ENCODE results near the gene RAPH1.
"Not testable (repeated sequence)": the region's sequence is repeated elsewhere in the genome, so short reads cannot be mapped to it uniquely, and the experiment has no call there.

The RAPH1 gene

DNA sequence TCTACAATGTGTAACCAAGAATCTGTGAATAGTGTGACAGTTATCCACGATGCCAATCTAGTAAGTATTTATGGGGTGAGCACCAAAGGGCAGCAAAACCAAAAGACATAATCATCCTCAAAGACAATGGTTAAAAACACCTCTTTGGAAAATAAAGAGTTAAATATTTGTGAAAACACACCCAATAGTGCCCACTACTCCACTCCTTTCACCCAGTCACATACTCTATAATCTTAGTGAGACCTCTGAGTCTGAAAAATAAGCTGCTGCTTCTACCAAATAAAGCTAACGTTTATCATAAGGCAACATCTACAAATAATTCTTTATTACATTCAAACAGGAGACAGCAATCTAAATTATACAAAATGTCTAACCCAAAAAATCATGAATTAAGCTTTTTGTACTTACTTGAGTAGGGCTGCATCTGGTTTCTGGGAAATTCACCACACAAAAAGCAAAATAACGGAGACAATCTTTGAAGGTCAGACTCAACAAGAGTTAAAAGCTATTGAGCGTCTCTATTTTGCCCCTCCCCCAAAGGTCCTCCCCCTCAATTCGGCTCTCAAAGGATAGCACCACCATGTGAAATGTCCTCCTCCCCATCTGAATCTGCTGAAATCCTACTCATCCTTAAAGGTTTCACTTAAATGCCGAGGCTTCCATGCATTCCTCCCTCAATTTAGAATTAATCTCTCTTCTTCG lies 2.0 kb downstream of the RAPH1 start:
- WGBS: 5% methylated on average over 6 of the region's 7 CpGs

GRCh38 chr2:203527719-203528118 lies 7.4 kb downstream of the RAPH1 start:
- H3K9ac ChIP-seq (ENCODE audit: low read length): no peak overlapping the region
- no peak overlapping the region for H2AFZ ChIP-seq (ENCODE audit: low read depth, low read length)
- no peak overlapping the region for H3K4me3 ChIP-seq (ENCODE audit: insufficient read depth in 1 of 2, low read depth in 1 of 2, low read length in 2 of 2)
- no peaks in the 10 kb centered on the region for H3K27me3 ChIP-seq (ENCODE audit: control insufficient read depth in 1 of 2, insufficient read depth in 1 of 2, low read length in 2 of 2)
- H3K4me1 ChIP-seq (ENCODE audit: control insufficient read depth, insufficient read depth, low read depth, low read length): no peaks in the 10 kb centered on the region
- WGBS: 100% methylated on average over 2 of the region's 3 CpGs
- no peaks in the 10 kb centered on the region for H3K36me3 ChIP-seq (ENCODE audit: control insufficient read depth in 1 of 2, insufficient read depth in 2 of 2, low read depth in 1 of 2, low read length in 2 of 2)
- H2AK5ac ChIP-seq (ENCODE audit: low read length, severe bottlenecking): no peak overlapping the region
- no peak overlapping the region for H3K27ac ChIP-seq (ENCODE audit: low read length, poor library complexity, severe bottlenecking)
- no peak overlapping the region for H4K8ac ChIP-seq (ENCODE audit: low read length)
- H3K23ac ChIP-seq (ENCODE audit: low read length in 2 of 2): no peak overlapping the region
- H3K14ac ChIP-seq (ENCODE audit: low read length in 2 of 2): no peak overlapping the region
- no peak overlapping the region for H3K18ac ChIP-seq (ENCODE audit: low read depth in 1 of 2, low read length in 2 of 2)
- H2BK5ac ChIP-seq (ENCODE audit: low read depth, low read length, poor library complexity, severe bottlenecking): no peak overlapping the region
- H2BK15ac ChIP-seq (ENCODE audit: low read depth, poor library complexity, severe bottlenecking): no peak overlapping the region
- H2BK12ac ChIP-seq (ENCODE audit: low read length in 2 of 2): no peak overlapping the region
- no peak for DNase-seq
- H3K79me1 ChIP-seq (replicated peaks; ENCODE audit: low read length, poor library complexity, severe bottlenecking): peaks cover 2% of the 10 kb centered on the region
- H2BK120ac ChIP-seq (ENCODE audit: low read depth, low read length): no peak overlapping the region
- no peak overlapping the region for H3K4ac ChIP-seq (ENCODE audit: low read depth in 1 of 2, low read length in 2 of 2)
- H3K4me2 ChIP-seq (ENCODE audit: low read length, poor library complexity, severe bottlenecking): no peak overlapping the region
- no peak overlapping the region for H4K91ac ChIP-seq (ENCODE audit: low read length)
- no peaks in the 10 kb centered on the region for H3K9me3 ChIP-seq (ENCODE audit: control insufficient read depth, low read length)

More for the DNA sequence above, 2.0 kb downstream of the RAPH1 start:
- H3K14ac ChIP-seq (ENCODE audit: low read length in 2 of 2): no peak overlapping the region
- H3K9ac ChIP-seq (ENCODE audit: low read length): peak overlapping the region; percentile 86
- H2BK15ac ChIP-seq (ENCODE audit: low read depth, poor library complexity, severe bottlenecking): no peak overlapping the region
- no peak overlapping the region for H2BK5ac ChIP-seq (ENCODE audit: low read depth, low read length, poor library complexity, severe bottlenecking)
- H2AK5ac ChIP-seq (ENCODE audit: low read length, severe bottlenecking): no peak overlapping the region
- no peak overlapping the region for H2BK12ac ChIP-seq (ENCODE audit: low read length in 2 of 2)
- no peaks in the 10 kb centered on the region for H3K4me1 ChIP-seq (ENCODE audit: control insufficient read depth, insufficient read depth, low read depth, low read length)
- H3K9me3 ChIP-seq (ENCODE audit: control insufficient read depth, low read length): no peaks in the 10 kb centered on the region
- no peak overlapping the region for H3K4ac ChIP-seq (ENCODE audit: low read depth in 1 of 2, low read length in 2 of 2)
- H3K27me3 ChIP-seq (ENCODE audit: control insufficient read depth in 1 of 2, insufficient read depth in 1 of 2, low read length in 2 of 2): no peaks in the 10 kb centered on the region
- H3K79me1 ChIP-seq (replicated peaks; ENCODE audit: low read length, poor library complexity, severe bottlenecking): no peaks in the 10 kb centered on the region
- H3K4me3 ChIP-seq (ENCODE audit: insufficient read depth in 1 of 2, low read depth in 1 of 2, low read length in 2 of 2): peak overlapping the region in 1 of 2 experiments; percentile 91
- H3K4me2 ChIP-seq (ENCODE audit: low read length, poor library complexity, severe bottlenecking): peak overlapping the region; percentile 80
- no peak overlapping the region for H2BK120ac ChIP-seq (ENCODE audit: low read depth, low read length)
- H3K36me3 ChIP-seq (ENCODE audit: control insufficient read depth in 1 of 2, insufficient read depth in 2 of 2, low read depth in 1 of 2, low read length in 2 of 2): no peaks in the 10 kb centered on the region
- no peak overlapping the region for H4K8ac ChIP-seq (ENCODE audit: low read length)
- H3K18ac ChIP-seq (ENCODE audit: low read depth in 1 of 2, low read length in 2 of 2): no peak overlapping the region
- no peak overlapping the region for H2AFZ ChIP-seq (ENCODE audit: low read depth, low read length)
- H4K91ac ChIP-seq (ENCODE audit: low read length): no peak overlapping the region
- DNase-seq: peak; percentile 53
- no peak overlapping the region for H3K27ac ChIP-seq (ENCODE audit: low read length, poor library complexity, severe bottlenecking)
- H3K23ac ChIP-seq (ENCODE audit: low read length in 2 of 2): no peak overlapping the region

- not testable (repeated sequence) for H2AK5ac ChIP-seq (ENCODE audit: low read length, severe bottlenecking); H3K27ac ChIP-seq (ENCODE audit: low read length, poor library complexity, severe bottlenecking); H3K4me2 ChIP-seq (ENCODE audit: low read length, poor library complexity, severe bottlenecking); H4K91ac ChIP-seq (ENCODE audit: low read length); H3K4me3 ChIP-seq (ENCODE audit: insufficient read depth in 1 of 2, low read depth in 1 of 2, low read length in 2 of 2); H3K4me1 ChIP-seq (ENCODE audit: control insufficient read depth, insufficient read depth, low read depth, low read length); H3K79me1 ChIP-seq (replicated peaks; ENCODE audit: low read length, poor library complexity, severe bottlenecking); H2BK120ac ChIP-seq (ENCODE audit: low read depth, low read length); H2BK12ac ChIP-seq (ENCODE audit: low read length in 2 of 2); H3K27me3 ChIP-seq (ENCODE audit: control insufficient read depth in 1 of 2, insufficient read depth in 1 of 2, low read length in 2 of 2); H3K14ac ChIP-seq (ENCODE audit: low read length in 2 of 2); DNase-seq; H2AFZ ChIP-seq (ENCODE audit: low read depth, low read length); H2BK15ac ChIP-seq (ENCODE audit: low read depth, poor library complexity, severe bottlenecking); H3K9me3 ChIP-seq (ENCODE audit: control insufficient read depth, low read length); H2BK5ac ChIP-seq (ENCODE audit: low read depth, low read length, poor library complexity, severe bottlenecking); H4K8ac ChIP-seq (ENCODE audit: low read length); H3K4ac ChIP-seq (ENCODE audit: low read depth in 1 of 2, low read length in 2 of 2); H3K36me3 ChIP-seq (ENCODE audit: control insufficient read depth in 1 of 2, insufficient read depth in 2 of 2, low read depth in 1 of 2, low read length in 2 of 2); H3K23ac ChIP-seq (ENCODE audit: low read length in 2 of 2); H3K9ac ChIP-seq (ENCODE audit: low read length); H3K18ac ChIP-seq (ENCODE audit: low read depth in 1 of 2, low read length in 2 of 2)
- 100% methylated on average over 6 of the region's 9 CpGs for WGBS
Observed at GRCh38 chr2:203513268-203513667, 21.8 kb downstream of the RAPH1 start.

DNA sequence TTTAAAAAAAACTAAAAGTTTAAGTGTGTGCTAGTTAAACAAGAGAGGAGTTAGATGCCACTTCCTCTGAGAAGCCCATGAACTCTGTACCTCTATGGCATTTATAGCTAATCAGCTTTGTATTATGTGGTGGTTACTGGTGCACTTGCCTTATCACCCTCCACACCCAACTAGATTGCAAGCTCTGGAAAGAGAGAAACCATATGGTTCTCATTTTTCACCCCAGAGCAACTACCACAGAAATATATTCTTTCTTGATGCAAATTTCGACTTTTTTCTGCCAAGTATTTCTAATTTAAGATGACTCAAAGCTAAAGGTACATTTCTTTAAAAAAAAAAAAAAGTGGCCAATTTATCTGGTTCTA lies 24.2 kb downstream of the RAPH1 start:
- no peak overlapping the region for H2BK5ac ChIP-seq (ENCODE audit: low read depth, low read length, poor library complexity, severe bottlenecking)
- H3K27me3 ChIP-seq (ENCODE audit: control insufficient read depth in 1 of 2, insufficient read depth in 1 of 2, low read length in 2 of 2): no peaks in the 10 kb centered on the region
- no peak overlapping the region for H3K18ac ChIP-seq (ENCODE audit: low read depth in 1 of 2, low read length in 2 of 2)
- H3K4ac ChIP-seq (ENCODE audit: low read depth in 1 of 2, low read length in 2 of 2): no peak overlapping the region
- no peak overlapping the region for H2BK120ac ChIP-seq (ENCODE audit: low read depth, low read length)
- H3K27ac ChIP-seq (ENCODE audit: low read length, poor library complexity, severe bottlenecking): no peak overlapping the region
- H3K9me3 ChIP-seq (ENCODE audit: control insufficient read depth, low read length): no peaks in the 10 kb centered on the region
- H2BK15ac ChIP-seq (ENCODE audit: low read depth, poor library complexity, severe bottlenecking): no peak overlapping the region
- H3K23ac ChIP-seq (ENCODE audit: low read length in 2 of 2): no peak overlapping the region
- H4K8ac ChIP-seq (ENCODE audit: low read length): no peak overlapping the region
- H2BK12ac ChIP-seq (ENCODE audit: low read length in 2 of 2): no peak overlapping the region
- H4K91ac ChIP-seq (ENCODE audit: low read length): no peak overlapping the region
- no CpG with 5 or more reads among the region's 1 CpG for WGBS
- no peak overlapping the region for H3K9ac ChIP-seq (ENCODE audit: low read length)
- H3K4me3 ChIP-seq (ENCODE audit: insufficient read depth in 1 of 2, low read depth in 1 of 2, low read length in 2 of 2): no peak overlapping the region
- no peak overlapping the region for H2AK5ac ChIP-seq (ENCODE audit: low read length, severe bottlenecking)
- H3K4me2 ChIP-seq (ENCODE audit: low read length, poor library complexity, severe bottlenecking): no peak overlapping the region
- no peak overlapping the region for H2AFZ ChIP-seq (ENCODE audit: low read depth, low read length)
- peaks cover 9% of the 10 kb centered on the region for H3K79me1 ChIP-seq (replicated peaks; ENCODE audit: low read length, poor library complexity, severe bottlenecking)
- no peaks in the 10 kb centered on the region for H3K4me1 ChIP-seq (ENCODE audit: control insufficient read depth, insufficient read depth, low read depth, low read length)
- no peak overlapping the region for H3K14ac ChIP-seq (ENCODE audit: low read length in 2 of 2)
- peaks cover 0 to 4% of the 10 kb centered on the region in 2 experiments for H3K36me3 ChIP-seq (ENCODE audit: control insufficient read depth in 1 of 2, insufficient read depth in 2 of 2, low read depth in 1 of 2, low read length in 2 of 2)
- no peak for DNase-seq
